GM08714 (cell line): ENCODE results near the gene DEPDC5.

ENCODE experiments used
- H3K4me3 ChIP-seq: fragments of 200-500 bp; sonication (Bioruptor generic); 2 replicates; pipeline ENCODE4 v1.5.1; 2014; ENCODE audit warnings: mild to moderate bottlenecking, low read length, inconsistent platforms
- ZNF274 ChIP-seq: IDR thresholded peaks from 2 replicates; pipeline ENCODE4 v1.6.1; 2012; ENCODE audit warnings: mild to moderate bottlenecking, low read depth, low read length

The DEPDC5 gene

DNA sequence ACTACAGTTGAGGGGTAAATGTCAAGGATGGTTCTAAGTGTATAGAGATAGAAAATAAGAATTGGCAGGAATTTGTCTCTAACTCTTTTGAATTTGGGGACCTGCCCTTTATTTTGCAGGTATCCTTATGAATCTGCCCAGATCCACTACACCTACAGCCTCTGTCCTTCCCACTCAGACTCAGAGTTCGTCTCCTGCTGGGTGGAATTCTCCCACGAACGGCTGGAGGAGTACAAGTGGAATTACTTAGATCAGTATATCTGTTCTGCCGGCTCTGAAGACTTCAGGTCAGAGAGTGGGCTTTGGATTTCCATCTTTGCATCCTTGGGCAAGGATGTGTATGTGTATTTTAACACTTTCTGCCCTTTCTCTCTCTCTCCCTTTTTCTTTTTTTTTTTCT lies 89.7 kb downstream of the DEPDC5 start:
- TF ChIP-seq ZNF274 = no peak
- no peak overlapping the region for H3K4me3 ChIP-seq

GRCh38 chr22:31844941-31845340 lies 91.1 kb downstream of the DEPDC5 start:
- H3K4me3 ChIP-seq = no peak overlapping the region
- no peak for TF ChIP-seq ZNF274

GRCh38 chr22:31846161-31847115 lies 92.6 kb downstream of the DEPDC5 start:
- TF ChIP-seq ZNF274 = no peak
- no peak overlapping the region for H3K4me3 ChIP-seq

GRCh38 chr22:31848411-31848810 lies 94.6 kb downstream of the DEPDC5 start:
- no peak for TF ChIP-seq ZNF274

GRCh38 chr22:31850135-31850534 lies 96.3 kb downstream of the DEPDC5 start:
- no peak for TF ChIP-seq ZNF274

More at GRCh38 chr22:31848411-31848810, 94.6 kb downstream of the DEPDC5 start:
- H3K4me3 ChIP-seq = no peak overlapping the region

DNA sequence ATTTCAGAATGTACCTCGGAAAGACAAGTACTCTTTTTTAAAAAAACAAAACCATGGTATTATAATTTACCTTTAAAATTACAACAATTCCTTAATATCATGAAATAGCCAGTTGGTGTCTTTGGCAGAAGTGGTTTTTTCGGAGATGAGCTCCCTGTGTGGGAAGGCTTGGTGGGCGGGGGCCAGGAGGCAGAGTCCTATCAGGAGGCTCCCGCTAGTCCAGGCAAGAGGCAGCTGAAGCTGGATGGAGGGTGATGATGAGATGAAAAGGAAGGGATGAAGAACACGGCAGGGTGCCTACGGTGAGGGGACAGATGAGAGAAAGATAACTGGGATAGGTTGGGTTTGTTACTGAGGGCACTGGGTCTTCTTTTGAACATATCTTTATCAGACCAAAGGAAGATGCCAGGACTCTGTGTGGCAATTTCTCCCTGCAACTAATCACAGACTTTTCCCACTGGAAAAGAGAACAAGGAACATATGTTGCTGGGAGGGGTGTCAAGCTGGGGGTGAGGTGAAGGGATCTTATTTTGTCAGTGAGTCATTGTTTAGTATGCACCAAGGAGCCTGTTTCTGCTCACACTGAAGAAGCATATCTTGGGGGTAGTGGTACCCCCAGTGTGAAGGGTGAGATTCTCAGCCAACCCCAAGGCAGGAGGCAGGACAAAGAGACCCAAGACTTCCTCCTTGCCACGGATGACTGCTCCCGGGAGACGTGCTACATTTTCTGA lies 99.0 kb downstream of the DEPDC5 start:
- TF ChIP-seq ZNF274 = no peak
- no peak overlapping the region for H3K4me3 ChIP-seq

More at GRCh38 chr22:31850135-31850534, 96.3 kb downstream of the DEPDC5 start:
- H3K4me3 ChIP-seq = no peak overlapping the region

GRCh38 chr22:31853736-31854495 lies 100.1 kb downstream of the DEPDC5 start:
- no peak for TF ChIP-seq ZNF274
- no peak overlapping the region for H3K4me3 ChIP-seq

DNA sequence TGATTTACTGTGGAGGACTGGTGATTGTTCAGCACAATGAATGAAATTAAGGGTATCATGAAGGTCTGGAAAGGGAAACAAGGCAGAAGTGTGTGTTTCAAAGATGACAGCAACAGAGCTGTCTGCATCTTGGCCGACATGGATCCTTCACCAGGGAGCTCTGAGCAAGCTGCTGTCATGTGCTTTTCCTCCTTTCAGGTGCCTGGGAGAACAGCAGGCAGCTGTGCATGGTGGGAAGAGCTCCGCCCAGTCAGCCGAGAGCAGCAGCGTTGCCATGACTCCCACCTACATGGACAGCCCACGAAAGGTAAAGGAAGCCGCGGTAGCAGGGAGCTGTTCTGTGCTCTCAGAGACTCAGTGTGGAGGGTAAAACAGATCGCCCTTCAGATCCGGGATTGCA lies 103.4 kb downstream of the DEPDC5 start:
- no peak for TF ChIP-seq ZNF274
- H3K4me3 ChIP-seq = no peak overlapping the region

- no peak overlapping the region for H3K4me3 ChIP-seq
- TF ChIP-seq ZNF274 = no peak
Measured at GRCh38 chr22:31861226-31861840, 107.5 kb downstream of the DEPDC5 start.

DNA sequence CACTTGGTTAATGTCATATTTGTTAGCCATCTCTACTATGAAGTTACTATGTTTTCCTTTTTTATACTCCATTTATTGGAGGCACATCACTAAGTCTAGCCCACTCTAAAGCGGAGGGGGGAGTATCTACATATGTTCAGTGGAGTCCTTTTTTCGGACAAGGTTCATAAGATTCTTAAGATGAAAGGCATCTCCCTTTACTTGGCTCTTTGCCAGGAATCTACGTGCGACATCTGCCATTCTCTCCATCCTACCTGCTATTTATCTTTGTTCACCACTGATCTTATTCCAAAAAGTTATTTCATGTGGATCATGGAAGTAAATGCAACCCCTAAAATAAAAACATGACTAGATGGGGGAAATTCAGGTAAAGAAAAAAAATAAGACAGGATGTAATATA lies 113.1 kb downstream of the DEPDC5 start:
- no peak overlapping the region for H3K4me3 ChIP-seq
- TF ChIP-seq ZNF274 = no peak

DNA sequence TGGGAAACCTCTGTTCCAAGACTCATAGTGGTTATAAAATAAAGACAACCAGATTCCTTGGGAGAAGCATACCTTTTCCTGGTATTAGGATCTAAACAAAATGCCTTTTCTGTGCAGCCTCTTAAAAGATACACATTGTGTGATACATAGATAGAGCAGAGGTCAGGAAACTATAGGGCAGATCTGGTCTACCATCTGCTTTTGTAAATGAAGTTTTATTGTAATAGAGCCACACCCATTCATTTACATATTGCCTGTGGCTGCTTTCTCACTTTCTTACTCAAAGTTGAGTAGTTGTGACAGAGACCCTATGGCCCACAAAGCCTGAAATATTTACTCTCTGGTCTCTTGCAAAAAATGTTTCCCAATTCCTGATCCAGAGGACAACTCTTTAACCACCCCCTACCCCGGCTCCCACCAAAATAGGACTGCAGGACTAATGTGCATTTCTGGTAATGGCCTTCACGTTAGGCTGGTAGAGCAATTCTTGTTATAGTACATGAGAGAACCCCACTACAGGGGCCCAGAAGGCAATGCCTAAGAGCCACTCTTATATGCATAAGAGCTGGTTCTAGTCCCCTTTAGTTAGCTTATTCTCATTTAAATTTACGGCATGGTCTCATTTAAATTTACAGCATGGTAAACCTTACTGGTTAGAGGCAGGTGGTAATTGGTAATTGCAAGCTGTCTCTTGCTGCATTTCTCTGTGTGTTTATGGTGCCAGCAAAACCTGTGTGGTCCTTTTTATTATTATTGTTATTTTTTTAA lies 113.8 kb downstream of the DEPDC5 start:
- TF ChIP-seq ZNF274 = no peak
- no peak overlapping the region for H3K4me3 ChIP-seq

DNA sequence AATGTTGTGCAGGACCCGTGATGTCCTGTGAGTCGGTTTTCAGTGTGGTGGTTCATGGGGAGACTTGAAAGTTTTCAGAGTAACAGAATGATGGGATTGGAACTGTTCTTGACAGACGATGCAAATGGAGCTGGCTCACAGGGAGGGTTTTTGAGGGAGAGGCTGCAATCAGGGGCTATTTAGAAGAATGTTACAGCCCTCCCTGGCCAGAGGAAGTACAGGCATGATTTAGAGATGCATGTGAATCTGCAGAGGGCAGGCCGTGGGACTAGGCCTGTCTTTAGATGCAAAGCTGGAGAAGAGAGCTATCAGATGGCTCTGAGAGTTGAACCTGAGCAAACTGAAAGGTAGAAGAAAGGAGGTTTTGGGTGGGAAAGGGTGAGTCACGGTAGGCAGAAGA lies 115.9 kb downstream of the DEPDC5 start:
- no peak overlapping the region for H3K4me3 ChIP-seq
- TF ChIP-seq ZNF274 = no peak

DNA sequence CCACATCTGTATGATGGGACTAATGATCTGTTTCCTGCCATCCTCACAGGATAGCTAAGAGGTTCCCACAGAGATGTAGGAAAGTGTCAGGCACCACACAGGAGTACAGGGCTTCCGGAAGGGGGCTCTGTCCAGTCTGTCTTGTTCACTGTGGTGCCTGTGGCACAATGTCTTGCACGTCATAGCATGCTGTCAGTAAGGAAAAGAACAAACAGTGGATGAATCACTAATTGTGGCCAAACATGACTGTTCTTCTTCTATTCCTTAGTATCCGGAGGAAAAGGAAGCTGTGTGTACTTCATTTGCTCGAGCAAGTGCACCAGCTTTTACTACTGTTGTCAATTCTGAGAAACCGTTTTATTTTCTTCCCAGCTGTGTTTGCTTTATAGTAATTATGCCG lies 117.1 kb downstream of the DEPDC5 start:
- H3K4me3 ChIP-seq = no peak overlapping the region
- TF ChIP-seq ZNF274 = no peak

DNA sequence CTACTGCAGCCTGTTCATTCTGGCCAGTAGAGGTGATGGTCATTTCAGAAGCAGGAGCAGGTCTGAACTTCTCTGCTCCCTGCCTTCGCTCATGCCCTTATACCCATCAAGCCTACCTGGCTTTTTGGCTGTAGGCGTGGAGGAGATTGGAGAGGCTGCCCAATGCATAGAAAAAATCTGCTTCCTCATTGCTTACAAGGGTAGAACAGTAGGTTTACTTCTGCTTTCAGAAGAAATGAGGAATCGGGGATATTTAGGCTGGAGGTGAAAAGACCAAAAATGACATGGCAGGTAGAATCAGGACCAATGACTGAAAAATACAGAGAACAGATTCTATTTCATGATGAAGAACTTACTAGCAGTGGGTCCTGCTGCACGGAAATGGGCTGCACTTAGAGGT lies 117.7 kb downstream of the DEPDC5 start:
- TF ChIP-seq ZNF274 = no peak
- H3K4me3 ChIP-seq = no peak overlapping the region
